WTC11 (cell line): ENCODE data around the gene INTS11. TPM values are rescaled to one million over a fixed set of nuclear protein-coding genes. Genes with fewer than 3 reads are reported as not detected.

ENCODE experiments used
- ATAC-seq: fragments of 200-7000 bp; cut with Tn5 transposase; 2 replicates; pipeline ENCODE4 v1.10.0; 2021; ENCODE audit warnings: mild to moderate bottlenecking, moderate library complexity
- CTCF ChIA-PET: fragments of 300-600 bp; sonication (Branson Sonifier 250); formaldehyde crosslinking; loops from one replicate; lab custom pipeline; 2021; ENCODE audit warnings: antibody characterized with exemption; lab: Charles Lee
- POLR2A ChIA-PET: fragments of 350-600 bp; sonication (Branson Sonifier 250); formaldehyde crosslinking; loops from one replicate; lab custom pipeline; 2021; ENCODE audit warnings: antibody characterized with exemption; lab: Charles Lee
- DNase-seq: peaks from one replicate; pipeline ENCODE4 v3.0.0; 2021; ENCODE audit warnings: low spot score
- H3K27ac Mint-ChIP-seq: 2 replicates; pipeline ENCODE4 v1.8.0; 2021; ENCODE audit warnings: mixed read lengths
- H3K27me3 Mint-ChIP-seq: 2 replicates; pipeline ENCODE4 v1.8.0; 2021; ENCODE audit warnings: low read depth, mild to moderate bottlenecking, moderate library complexity, mixed read lengths
- H3K36me3 Mint-ChIP-seq: 2 replicates; pipeline ENCODE4 v1.8.0; 2021; ENCODE audit warnings: mixed read lengths
- H3K4me1 Mint-ChIP-seq: 2 replicates; pipeline ENCODE4 v1.8.0; 2022; ENCODE audit warnings: mixed read lengths
- H3K4me3 Mint-ChIP-seq: 2 replicates; pipeline ENCODE4 v1.8.0; 2021; ENCODE audit warnings: mild to moderate bottlenecking, moderate library complexity, mixed read lengths
- H3K9me3 Mint-ChIP-seq: 2 replicates; pipeline ENCODE4 v1.8.0; 2021; ENCODE audit warnings: mixed read lengths
- ARID4B ChIP-seq: sonication (generic); formaldehyde crosslinking; IDR thresholded peaks from 2 replicates; pipeline ENCODE4 v1.8.0; 2023; ENCODE audit warnings: missing genetic modification reagents, mild to moderate bottlenecking, borderline replicate concordance
- CBFB ChIP-seq: sonication (generic); formaldehyde crosslinking; IDR thresholded peaks from 2 replicates; pipeline ENCODE4 v1.8.1; 2022; ENCODE audit warnings: mild to moderate bottlenecking, low read depth, missing genetic modification reagents
- CDX4 ChIP-seq: fragments of 250-450 bp; sonication (Bioruptor Pico); IDR thresholded peaks from 2 replicates; pipeline ENCODE4 v1.9.0; 2021; ENCODE audit warnings: moderate library complexity, mild to moderate bottlenecking, inconsistent platforms, borderline replicate concordance
- CREB1 ChIP-seq: sonication (generic); formaldehyde crosslinking; IDR thresholded peaks from 2 replicates; pipeline ENCODE4 v1.8.0; 2023; ENCODE audit warnings: mild to moderate bottlenecking, missing genetic modification reagents
- E2F5 ChIP-seq: sonication (generic); formaldehyde crosslinking; IDR thresholded peaks from 2 replicates; pipeline ENCODE4 v1.8.1; 2022; ENCODE audit warnings: mild to moderate bottlenecking, moderate library complexity, missing genetic modification reagents
- ELF4 ChIP-seq: sonication (generic); formaldehyde crosslinking; IDR thresholded peaks from 2 replicates; pipeline ENCODE4 v1.8.1; 2022; ENCODE audit warnings: low read depth, mild to moderate bottlenecking, moderate library complexity, missing genetic modification reagents
- EMX1 ChIP-seq: fragments of 250-450 bp; sonication (Bioruptor Pico); IDR thresholded peaks from 2 replicates; pipeline ENCODE4 v1.8.0; 2021; ENCODE audit warnings: mild to moderate bottlenecking
- ESRRA ChIP-seq: sonication (generic); formaldehyde crosslinking; IDR thresholded peaks from 2 replicates; pipeline ENCODE4 v1.8.1; 2022; ENCODE audit warnings: mild to moderate bottlenecking, missing genetic modification reagents, borderline replicate concordance
- GABPB1 ChIP-seq: sonication (generic); formaldehyde crosslinking; IDR thresholded peaks from 2 replicates; pipeline ENCODE4 v1.8.1; 2023; ENCODE audit warnings: mild to moderate bottlenecking, missing genetic modification reagents
- GRHL2 ChIP-seq: fragments of 250-450 bp; sonication (Bioruptor Pico); IDR thresholded peaks from 2 replicates; pipeline ENCODE4 v1.8.0; 2022; ENCODE audit warnings: mild to moderate bottlenecking, moderate library complexity; ENCODE audit not compliant: insufficient replicate concordance, severe bottlenecking
- KAT7 ChIP-seq: sonication (generic); formaldehyde crosslinking; IDR thresholded peaks from 2 replicates; pipeline ENCODE4 v1.8.1; 2023; ENCODE audit warnings: missing genetic modification reagents, mild to moderate bottlenecking, borderline replicate concordance
- NFE2L1 ChIP-seq: sonication (generic); formaldehyde crosslinking; IDR thresholded peaks from 2 replicates; pipeline ENCODE4 v1.8.1; 2023; ENCODE audit warnings: missing genetic modification reagents
- NR2C2 ChIP-seq: sonication (generic); formaldehyde crosslinking; IDR thresholded peaks from 2 replicates; pipeline ENCODE4 v1.8.0; 2022; ENCODE audit warnings: mild to moderate bottlenecking, missing genetic modification reagents
- SMAD3 ChIP-seq: sonication (generic); formaldehyde crosslinking; IDR thresholded peaks from 2 replicates; pipeline ENCODE4 v1.8.0; 2022; ENCODE audit warnings: missing genetic modification reagents, mild to moderate bottlenecking, borderline replicate concordance
- SMAD4 ChIP-seq: sonication (generic); formaldehyde crosslinking; IDR thresholded peaks from 2 replicates; pipeline ENCODE4 v1.8.0; 2022; ENCODE audit warnings: mild to moderate bottlenecking, missing genetic modification reagents
- SP1 ChIP-seq: sonication (generic); formaldehyde crosslinking; conservative IDR thresholded peaks from 2 replicates; pipeline ENCODE4 v1.8.1; 2022; ENCODE audit warnings: missing genetic modification reagents
- STAT6 ChIP-seq: sonication (generic); formaldehyde crosslinking; conservative IDR thresholded peaks from 2 replicates; pipeline ENCODE4 v1.8.1; 2023; ENCODE audit warnings: mild to moderate bottlenecking, low read depth, missing genetic modification reagents, moderate library complexity
- ZNF281 ChIP-seq: sonication (generic); formaldehyde crosslinking; IDR thresholded peaks from 2 replicates; pipeline ENCODE4 v1.8.0; 2023; ENCODE audit warnings: mild to moderate bottlenecking, missing genetic modification reagents
- ZNF423 ChIP-seq: fragments of 250-450 bp; sonication (Bioruptor Pico); IDR thresholded peaks from 2 replicates; pipeline ENCODE4 v2.1.2; 2022; ENCODE audit warnings: mild to moderate bottlenecking, moderate library complexity
- ZNF512 ChIP-seq: sonication (generic); formaldehyde crosslinking; IDR thresholded peaks from 2 replicates; pipeline ENCODE4 v1.8.1; 2022; ENCODE audit warnings: missing genetic modification reagents, borderline replicate concordance
- ZSCAN18 ChIP-seq: fragments of 250-450 bp; sonication (Bioruptor Pico); IDR thresholded peaks from 2 replicates; pipeline ENCODE4 v2.1.2; 2022; ENCODE audit warnings: mild to moderate bottlenecking, moderate library complexity
- total RNA-seq: library from RNA; stranded (reverse); gene quantifications from 3 replicates; pipeline ENCODE4 v1.2.3, GENCODE V29; 2021

Gene INTS11
- total RNA-seq, 1 experiment from 2014 or later, result 170 TPM

GRCh38 chr1:1361982-1362423 is 37.5 kb upstream of the INTS11 start (continued):
- TF ChIP-seq STAT6 (CRISPR knock-in tag) (no peak), ELF4 (CRISPR knock-in tag) (no peak), NR2C2 (CRISPR knock-in tag) (no peak)

GRCh38 chr1:1361233-1361981 is 36.9 kb upstream of the INTS11 start:
- peak; percentile 10 for DNase-seq
- Mint-ChIP-seq H3K9me3 (no peaks in the 10 kb centered on the region), H3K4me1 (peaks cover 21% of the 10 kb centered on the region), H3K27me3 (peaks cover 30% of the 10 kb centered on the region), H3K36me3 (no peaks in the 10 kb centered on the region), H3K4me3 (no peak overlapping the region), H3K27ac (peak overlapping the region; percentile 62; the same call in 1 of the 2 replicates)
- no peak for ATAC-seq
- ChIA-PET POLR2A (no interaction called here), CTCF (interaction anchor here (1.1 to 2.0 kb wide), 2 partner anchors 9 to 11 kb away, joined by 3 to 5 read pairs; no protein-coding TSS in a partner anchor)
- TF ChIP-seq ARID4B (no peak), SMAD4 (CRISPR knock-in tag) (no peak), E2F5 (CRISPR knock-in tag) (no peak), SMAD3 (CRISPR knock-in tag) (no peak), GRHL2 (CRISPR knock-in tag) (no peak), KAT7 (no peak), ZSCAN18 (CRISPR knock-in tag) (no peak), CBFB (CRISPR knock-in tag) (no peak), SP1 (CRISPR knock-in tag) (no peak), GABPB1 (no peak), ESRRA (CRISPR knock-in tag) (no peak), CREB1 (CRISPR knock-in tag) (no peak), EMX1 (CRISPR knock-in tag) (no peak), ZNF423 (CRISPR knock-in tag) (no peak), CDX4 (CRISPR knock-in tag) (no peak), ZNF281 (CRISPR knock-in tag) (no peak), NFE2L1 (CRISPR knock-in tag) (no peak), ZNF512 (CRISPR knock-in tag) (no peak)
